NCI-H2107 treated with DMSO at 0.1 percent for 48 hours (cell line): ENCODE results near the gene GIMAP1.

ENCODE experiments used
- DNase-seq: peaks from one replicate; lab custom pipeline; 2025; ENCODE audit not compliant: unreplicated experiment; lab: John Stamatoyannopoulos, UW

GIMAP1 gene

DNA sequence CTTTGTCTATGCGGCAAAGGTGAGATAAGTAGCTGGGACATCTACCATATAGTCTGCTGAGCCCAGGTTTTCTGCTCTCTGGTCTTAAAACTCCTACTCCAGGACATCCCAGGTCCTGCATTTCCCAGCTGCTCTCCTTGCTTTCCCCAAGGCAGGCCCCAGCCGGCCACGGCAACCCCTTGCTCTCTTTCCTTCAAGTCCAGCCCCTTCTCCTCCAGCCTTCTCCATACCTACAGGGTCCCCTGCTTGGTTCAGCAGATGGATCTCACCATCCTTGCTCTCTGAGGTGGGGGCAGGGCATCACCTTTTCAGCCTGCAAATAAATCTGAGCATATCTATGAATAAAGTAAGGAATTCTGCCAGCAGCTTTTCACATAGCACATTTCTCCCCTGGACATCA lies 29.5 kb downstream of the GIMAP1 start:
- no peak for DNase-seq

DNA sequence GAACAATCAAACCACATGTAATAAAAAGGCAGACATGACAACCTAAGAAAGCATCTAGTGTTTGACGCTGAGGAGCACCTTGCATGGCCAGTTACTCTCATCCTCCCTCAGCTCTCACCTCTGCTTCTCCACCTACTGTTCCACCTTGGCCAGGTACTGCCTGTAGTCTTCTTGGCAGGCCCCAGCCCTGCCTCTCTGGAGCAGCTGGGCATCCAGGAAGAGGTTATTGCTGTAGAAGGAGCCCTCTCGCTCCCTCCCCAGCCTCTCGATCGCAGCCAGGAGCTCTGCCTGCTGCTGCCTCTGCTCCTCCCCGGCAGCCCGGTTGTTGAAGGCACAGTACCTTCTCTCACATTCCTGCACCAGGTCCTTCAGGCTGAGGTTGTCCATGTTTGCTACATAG lies 30.5 kb downstream of the GIMAP1 start:
- DNase-seq = no peak

DNA sequence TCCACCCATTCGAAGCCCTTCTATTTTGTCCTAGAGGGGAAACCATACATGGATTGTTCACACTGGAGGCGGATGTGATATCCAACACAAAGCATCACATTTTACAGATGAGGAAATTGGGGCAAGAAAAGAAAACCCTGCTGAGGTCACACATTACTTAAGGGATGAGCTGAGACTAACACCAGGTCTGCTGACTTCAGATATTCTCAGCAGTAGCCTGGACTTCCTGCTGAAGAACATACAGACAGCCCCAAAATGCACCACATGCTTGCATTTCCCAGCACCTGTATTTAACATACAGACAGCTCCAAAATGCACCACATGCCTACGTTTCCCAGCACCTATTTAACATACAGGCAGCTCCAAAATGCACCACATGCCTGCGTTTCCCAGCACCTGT lies 32.0 kb downstream of the GIMAP1 start:
- no peak for DNase-seq

DNA sequence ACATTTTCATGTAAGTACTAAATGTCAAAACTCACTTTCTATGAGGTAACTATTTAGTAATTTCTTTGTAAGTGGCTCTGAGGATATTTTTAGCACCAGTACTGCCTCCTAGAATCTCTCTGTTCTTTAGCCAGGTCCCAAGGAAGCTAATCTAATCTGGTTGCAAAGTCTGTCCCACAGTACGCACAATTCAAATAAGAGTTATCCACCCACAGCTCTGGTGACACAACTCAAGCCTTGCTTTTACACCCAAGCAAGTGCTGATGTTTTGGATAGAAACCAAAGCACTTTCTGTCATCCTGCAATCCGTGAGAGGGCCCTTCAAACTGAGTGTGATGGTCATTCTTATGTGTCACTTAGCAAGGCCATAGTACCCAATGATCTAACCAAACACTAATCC lies 35.3 kb downstream of the GIMAP1 start:
- DNase-seq = no peak

DNA sequence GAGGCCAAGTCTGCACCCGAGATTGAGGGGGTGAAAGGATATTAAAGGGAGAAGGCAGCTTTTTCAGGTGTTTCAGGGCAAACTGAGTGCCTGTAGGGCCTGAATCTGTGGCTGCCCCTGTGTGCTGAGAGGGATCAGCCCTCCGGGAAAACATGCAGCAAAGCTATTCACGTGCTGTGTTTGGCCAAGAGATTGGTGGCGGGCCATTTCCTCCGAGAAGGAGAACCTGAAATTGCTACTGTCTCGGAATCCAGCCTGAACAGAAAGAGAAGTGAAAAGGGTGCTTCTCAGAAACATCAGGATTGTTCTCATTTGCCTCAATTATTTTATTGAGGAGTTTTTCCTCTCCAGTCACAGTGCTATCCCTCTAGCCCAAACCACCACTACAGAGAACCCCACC lies 36.8 kb downstream of the GIMAP1 start:
- no peak for DNase-seq

GRCh38 chr7:150753826-150754603 lies 37.6 kb downstream of the GIMAP1 start:
- no peak for DNase-seq

DNA sequence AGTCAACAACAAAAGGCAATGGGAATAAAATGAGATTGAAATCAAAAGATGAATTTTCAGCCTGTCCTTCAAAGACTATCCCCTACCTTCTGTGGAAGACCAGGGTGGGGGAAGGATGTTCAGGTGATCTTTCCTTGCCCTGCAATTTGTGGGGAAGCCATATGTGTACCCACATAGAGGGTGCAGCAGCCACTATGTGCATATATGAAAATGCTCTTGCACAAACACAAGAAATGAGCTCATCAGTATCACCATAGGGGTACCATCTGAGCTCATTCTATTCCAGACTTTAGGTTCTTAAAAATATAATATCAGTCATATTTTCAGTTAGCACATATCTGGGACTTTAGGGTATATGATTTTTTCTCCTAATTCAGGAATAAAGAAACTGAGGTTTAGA lies 38.5 kb downstream of the GIMAP1 start:
- DNase-seq = no peak

- no peak for DNase-seq
These were observed 39.2 kb downstream of the GIMAP1 start for GRCh38 chr7:150755473-150756099.

DNA sequence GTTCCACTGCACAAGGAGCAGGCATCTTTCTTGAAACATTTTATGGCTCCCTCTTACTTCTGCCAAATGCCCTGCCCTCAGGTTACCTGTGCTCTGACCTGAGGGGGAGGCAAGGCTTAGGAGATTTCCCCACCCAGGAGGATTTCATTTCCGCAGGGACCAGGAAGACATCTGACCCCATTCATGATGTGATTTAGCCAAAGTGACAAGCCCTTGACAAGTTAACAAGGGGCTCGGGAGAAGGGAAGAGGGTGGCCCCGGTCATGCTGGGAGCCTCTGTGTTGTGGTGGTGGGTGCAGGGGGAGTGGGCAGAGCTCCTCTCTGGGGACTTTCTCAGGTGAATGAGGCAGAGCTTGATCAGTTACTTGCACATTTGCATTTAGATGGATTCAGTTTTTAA lies 39.8 kb downstream of the GIMAP1 start:
- DNase-seq = no peak

- DNase-seq = peak; percentile 5
These were observed 40.4 kb downstream of the GIMAP1 start for GRCh38 chr7:150756858-150757257.

GRCh38 chr7:150759479-150759878 lies 43.1 kb downstream of the GIMAP1 start:
- no peak for DNase-seq

DNA sequence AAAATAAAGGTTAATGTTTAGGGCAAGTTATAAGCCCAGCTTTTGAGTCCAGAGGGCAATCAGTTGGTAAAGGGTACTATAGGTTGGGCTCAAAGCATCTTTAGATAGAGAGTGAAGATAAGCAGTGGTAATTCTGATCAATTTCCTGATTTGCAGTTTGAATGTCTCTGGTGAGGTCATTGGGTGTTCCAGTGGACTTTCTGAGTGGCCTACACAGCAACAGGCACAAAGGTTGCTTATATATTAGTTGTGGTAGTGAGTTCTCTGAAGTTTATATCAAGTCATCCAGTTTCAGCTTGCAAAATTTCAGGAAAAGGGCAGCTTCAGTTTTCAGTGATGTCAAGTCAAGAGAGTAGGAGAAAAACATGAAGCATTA lies 49.9 kb downstream of the GIMAP1 start:
- DNase-seq = no peak

DNA sequence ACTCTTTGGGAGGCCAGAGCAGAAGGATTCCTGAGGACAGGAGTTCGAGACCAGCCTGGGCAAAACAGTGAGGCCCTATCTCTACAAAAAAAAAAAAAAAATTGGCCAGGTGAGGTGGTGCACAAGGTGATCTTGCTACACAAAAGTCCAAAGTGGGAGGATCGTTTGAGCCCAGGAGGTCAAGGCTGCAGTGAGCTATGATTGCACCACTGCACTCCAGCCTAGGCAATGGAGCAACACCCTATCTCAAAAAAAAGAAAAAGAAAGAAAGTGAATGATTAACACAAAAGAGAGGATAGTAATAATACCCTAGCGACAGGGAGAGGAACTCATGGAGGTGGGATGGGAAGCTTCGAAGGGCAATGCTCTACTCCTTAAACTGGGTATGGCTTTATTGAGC lies 53.4 kb downstream of the GIMAP1 start:
- DNase-seq = no peak
